ENCODE measurements around the gene RMP24.

- TF ChIP-seq POLR2A (IDR thresholded peaks at IDR 0.05) = no peak
- TF ChIP-seq, protein P1, sequence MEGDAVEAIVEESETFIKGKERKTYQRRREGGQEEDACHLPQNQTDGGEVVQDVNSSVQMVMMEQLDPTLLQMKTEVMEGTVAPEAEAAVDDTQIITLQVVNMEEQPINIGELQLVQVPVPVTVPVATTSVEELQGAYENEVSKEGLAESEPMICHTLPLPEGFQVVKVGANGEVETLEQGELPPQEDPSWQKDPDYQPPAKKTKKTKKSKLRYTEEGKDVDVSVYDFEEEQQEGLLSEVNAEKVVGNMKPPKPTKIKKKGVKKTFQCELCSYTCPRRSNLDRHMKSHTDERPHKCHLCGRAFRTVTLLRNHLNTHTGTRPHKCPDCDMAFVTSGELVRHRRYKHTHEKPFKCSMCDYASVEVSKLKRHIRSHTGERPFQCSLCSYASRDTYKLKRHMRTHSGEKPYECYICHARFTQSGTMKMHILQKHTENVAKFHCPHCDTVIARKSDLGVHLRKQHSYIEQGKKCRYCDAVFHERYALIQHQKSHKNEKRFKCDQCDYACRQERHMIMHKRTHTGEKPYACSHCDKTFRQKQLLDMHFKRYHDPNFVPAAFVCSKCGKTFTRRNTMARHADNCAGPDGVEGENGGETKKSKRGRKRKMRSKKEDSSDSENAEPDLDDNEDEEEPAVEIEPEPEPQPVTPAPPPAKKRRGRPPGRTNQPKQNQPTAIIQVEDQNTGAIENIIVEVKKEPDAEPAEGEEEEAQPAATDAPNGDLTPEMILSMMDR (IDR thresholded peaks at IDR 0.05) = no peak
Observed at GRCh38 chr18:35933982-35934381, 38.5 kb upstream of the RMP24 start.
